H9 (cell line): Measurements from ENCODE around the gene CASP12. TPM values are rescaled to one million over a fixed set of nuclear protein-coding genes. Genes with fewer than 3 reads are reported as not detected.

Experiments
- DNase-seq: peaks from one replicate; pipeline ENCODE4 v3.0.0-alpha.2; 2017
- H2AFZ ChIP-seq: one replicate; pipeline ENCODE4 v1.6.1; 2013; ENCODE audit warnings: mild to moderate bottlenecking, low read length, control low read depth, moderate library complexity
- H2AK5ac ChIP-seq: 2 replicates; pipeline ENCODE4 v1.6.1; 2013; ENCODE audit warnings: low read length, control low read depth, mixed read lengths; ENCODE audit not compliant: insufficient read length
- H2BK120ac ChIP-seq: one replicate; pipeline ENCODE4 v1.6.1; 2013; ENCODE audit warnings: low read depth, mild to moderate bottlenecking, low read length, control low read depth, inconsistent platforms; ENCODE audit not compliant: poor library complexity, severe bottlenecking
- H2BK12ac ChIP-seq: 2 replicates; pipeline ENCODE4 v1.6.1; 2013; ENCODE audit warnings: low read length, control low read depth, mixed read lengths, low read depth; ENCODE audit not compliant: insufficient read length
- H2BK15ac ChIP-seq: 2 replicates; pipeline ENCODE4 v1.6.1; 2013; ENCODE audit warnings: low read depth, low read length, control low read depth
- H2BK20ac ChIP-seq: one replicate; pipeline ENCODE4 v1.6.1; 2013; ENCODE audit warnings: low read depth, mild to moderate bottlenecking, low read length, control low read depth, inconsistent platforms; ENCODE audit not compliant: poor library complexity, severe bottlenecking
- H2BK5ac ChIP-seq: 2 replicates; pipeline ENCODE4 v1.6.1; 2013; ENCODE audit warnings: low read length, control low read depth, mixed read lengths; ENCODE audit not compliant: insufficient read length
- H3K14ac ChIP-seq: 2 replicates; pipeline ENCODE4 v1.6.1; 2013; ENCODE audit warnings: low read length, control low read depth; ENCODE audit not compliant: insufficient read depth
- H3K18ac ChIP-seq: 2 replicates; pipeline ENCODE4 v1.6.1; 2013; ENCODE audit warnings: low read depth, mild to moderate bottlenecking, mixed read lengths, low read length, control low read depth; ENCODE audit not compliant: insufficient read length
- H3K23ac ChIP-seq: 2 replicates; pipeline ENCODE4 v1.6.1; 2013; ENCODE audit warnings: low read length, control low read depth, mixed read lengths, low read depth; ENCODE audit not compliant: insufficient read length
- H3K23me2 ChIP-seq: 2 replicates; pipeline ENCODE4 v1.6.1; 2013; ENCODE audit warnings: low read depth, mild to moderate bottlenecking, mixed read lengths, low read length, control low read depth; ENCODE audit not compliant: insufficient read length, poor library complexity, severe bottlenecking
- H3K27ac ChIP-seq: 2 replicates; pipeline ENCODE4 v1.5.1; 2013; ENCODE audit warnings: low read length, control low read depth, mixed read lengths, low read depth; ENCODE audit not compliant: insufficient read length
- H3K27me3 ChIP-seq: 2 replicates; pipeline ENCODE4 v1.6.1; 2013; ENCODE audit warnings: low read length, control low read depth, inconsistent platforms; ENCODE audit not compliant: insufficient read depth
- H3K4ac ChIP-seq: 2 replicates; pipeline ENCODE4 v1.6.1; 2013; ENCODE audit warnings: low read depth, mild to moderate bottlenecking, control low read depth, inconsistent platforms, low read length, moderate library complexity
- H3K4me1 ChIP-seq: 2 replicates; pipeline ENCODE4 v1.6.1; 2013; ENCODE audit warnings: low read length, control low read depth, inconsistent platforms; ENCODE audit not compliant: insufficient read depth
- H3K4me2 ChIP-seq: 2 replicates; pipeline ENCODE4 v1.6.1; 2013; ENCODE audit warnings: low read length, control low read depth, mixed read lengths; ENCODE audit not compliant: insufficient read length, insufficient read depth
- H3K56ac ChIP-seq: 2 replicates; pipeline ENCODE4 v1.6.1; 2013; ENCODE audit warnings: low read depth, mild to moderate bottlenecking, mixed read lengths, low read length, control low read depth; ENCODE audit not compliant: insufficient read length
- H3K79me1 ChIP-seq: 2 replicates; pipeline ENCODE4 v1.6.1; 2013; ENCODE audit warnings: low read depth, mild to moderate bottlenecking, moderate library complexity, low read length, control low read depth, inconsistent platforms; ENCODE audit not compliant: insufficient read depth, poor library complexity, severe bottlenecking
- H3K79me2 ChIP-seq: 2 replicates; pipeline ENCODE4 v1.6.1; 2013; ENCODE audit warnings: low read length, control low read depth, inconsistent platforms; ENCODE audit not compliant: insufficient read depth
- H3K9ac ChIP-seq: 2 replicates; pipeline ENCODE4 v1.6.1; 2013; ENCODE audit warnings: low read length, control low read depth, mixed read lengths; ENCODE audit not compliant: insufficient read length; ENCODE audit errors: extremely low read depth
- H3K9me3 ChIP-seq: one replicate; pipeline ENCODE4 v1.6.1; 2013; ENCODE audit warnings: low read depth, low read length, inconsistent platforms; ENCODE audit not compliant: control insufficient read depth
- H3T11ph ChIP-seq: one replicate; pipeline ENCODE4 v1.6.1; 2013; ENCODE audit warnings: mild to moderate bottlenecking, low read length, control low read depth, inconsistent platforms
- H4K20me1 ChIP-seq: one replicate; pipeline ENCODE4 v1.6.1; 2013; ENCODE audit not compliant: control insufficient read depth, insufficient read length, insufficient read depth
- H4K5ac ChIP-seq: 2 replicates; pipeline ENCODE4 v1.6.1; 2013; ENCODE audit warnings: low read depth, mild to moderate bottlenecking, mixed read lengths, low read length, control low read depth; ENCODE audit not compliant: insufficient read length
- H4K8ac ChIP-seq: replicated peaks from 2 replicates; pipeline ENCODE4 v1.6.1; 2013; ENCODE audit warnings: low read length, control low read depth, mixed read lengths, low read depth; ENCODE audit not compliant: insufficient read length
- H4K91ac ChIP-seq: 2 replicates; pipeline ENCODE4 v1.6.1; 2013; ENCODE audit warnings: low read depth, mild to moderate bottlenecking, moderate library complexity, mixed read lengths, low read length, control low read depth; ENCODE audit not compliant: insufficient read length
- H3K27ac Mint-ChIP-seq, 3 experiments: 2 replicates in 2 of 3; 3 replicates in 1 of 3; pipeline ENCODE4 v1.8.0; 2020 to 2021; ENCODE audit warnings: mixed read lengths in 3 of 3, mild to moderate bottlenecking in 1 of 3, moderate library complexity in 1 of 3
- H3K27me3 Mint-ChIP-seq: 2 replicates; pipeline ENCODE4 v1.8.0; 2021; ENCODE audit warnings: low read depth, mild to moderate bottlenecking, moderate library complexity, mixed read lengths
- H3K36me3 Mint-ChIP-seq, 3 experiments: 2 replicates in 2 of 3; 3 replicates in 1 of 3; pipeline ENCODE4 v1.8.0; 2020 to 2021; ENCODE audit warnings: low read depth in 3 of 3, mixed read lengths in 3 of 3; ENCODE audit not compliant: insufficient read depth in 1 of 3
- H3K4me1 Mint-ChIP-seq, 2 experiments: 2 replicates each; pipeline ENCODE4 v1.8.0; 2020; ENCODE audit warnings: mixed read lengths in 2 of 2
- H3K4me3 Mint-ChIP-seq, 2 experiments: 2 replicates in 1 of 2; 3 replicates in 1 of 2; pipeline ENCODE4 v1.8.0; 2020 to 2021; ENCODE audit warnings: mild to moderate bottlenecking in 2 of 2, mixed read lengths in 2 of 2, moderate library complexity in 1 of 2
- H3K9me3 Mint-ChIP-seq, 2 experiments: 2 replicates in 1 of 2; 3 replicates in 1 of 2; pipeline ENCODE4 v1.8.0; 2020; ENCODE audit warnings: mild to moderate bottlenecking in 2 of 2, mixed read lengths in 2 of 2, moderate library complexity in 1 of 2
- CTCF ChIP-seq: fragments of 200-600 bp; sonication (generic); conservative IDR thresholded peaks from 3 replicates; pipeline ENCODE4 v1.8.0; 2021; ENCODE audit warnings: antibody characterized with exemption, mild to moderate bottlenecking
- WGBS: extraction: QIAGEN DNeasy Blood & Tissue Kit; methylation state at CpG from one replicate; pipeline ENCODE4 v1.1.7; 2013; ENCODE audit warnings: missing lambda C conversion rate, low lambda C conversion rate, mixed read lengths; ENCODE audit not compliant: insufficient read length; ENCODE audit errors: extremely low coverage; 5-methylcytosine and 5-hydroxymethylcytosine counted together
- total RNA-seq: library from RNA; stranded (reverse); gene quantifications from 2 replicates; pipeline ENCODE4 v1.2.1, GENCODE V29; 2021

The CASP12 gene
- total RNA-seq, 1 experiment from 2014 or later = not detected

- Histone ChIP-seq H3K23me2 (no peaks in the 10 kb centered on the region), H3K4me2 (no peak overlapping the region), H3K27me3 (no peaks in the 10 kb centered on the region), H2BK5ac (no peak overlapping the region), H3K56ac (no peak overlapping the region), H2BK120ac (no peak overlapping the region), H4K91ac (no peak overlapping the region), H2BK12ac (no peak overlapping the region), H3K79me2 (no peaks in the 10 kb centered on the region), H3K27ac (no peak overlapping the region), H2AK5ac (no peak overlapping the region), H2BK15ac (no peak overlapping the region), H2AFZ (no peak overlapping the region), H3K18ac (no peak overlapping the region), H4K8ac (no peak overlapping the region), H3K9me3 (no peaks in the 10 kb centered on the region), H3K23ac (no peak overlapping the region), H3K9ac (no peak overlapping the region), H2BK20ac (no peak overlapping the region), H3K79me1 (no peaks in the 10 kb centered on the region), H3K4me1 (no peaks in the 10 kb centered on the region), H3K4ac (no peak overlapping the region), H3T11ph (no peak overlapping the region), H4K20me1 (no peaks in the 10 kb centered on the region), H4K5ac (no peak overlapping the region), H3K14ac (no peak overlapping the region)
- TF ChIP-seq CTCF = no peak
- H3K4me3 Mint-ChIP-seq = no peak overlapping the region
- H3K4me1 Mint-ChIP-seq = no peaks in the 10 kb centered on the region
- DNase-seq = no peak
- H3K9me3 Mint-ChIP-seq = no peaks in the 10 kb centered on the region; a peak in 1 of 5 replicates
- WGBS = no CpG with 5 or more reads among the region's 7 CpGs
- no peaks in the 10 kb centered on the region for H3K27me3 Mint-ChIP-seq
- H3K36me3 Mint-ChIP-seq = no peaks in the 10 kb centered on the region
- no peak overlapping the region for H3K27ac Mint-ChIP-seq
Measured at GRCh38 chr11:104907521-104908185, 9.4 kb upstream of the CASP12 start.
